Jurkat, Clone E6-1 (cell line): ENCODE data around the gene C4orf17.
A peak's percentile ranks its signal among the peaks of the same experiment; 100 is the strongest.
"Not testable (repeated sequence)": the region's sequence is repeated elsewhere in the genome, so short reads cannot be mapped to it uniquely, and the experiment has no call there.

Source experiments
- DNase-seq: peaks from one replicate; pipeline ENCODE4 v3.0.0-alpha.2; 2011; ENCODE audit warnings: low read depth, low spot score
- H3K4me3 ChIP-seq: 2 replicates; pipeline ENCODE4 v1.5.1; 2011; ENCODE audit warnings: mild to moderate bottlenecking, low read length, control low read depth, moderate library complexity

The C4orf17 gene

GRCh38 chr4:99534699-99535098 is 23.9 kb downstream of the C4orf17 start:
- DNase-seq, H3K4me3 ChIP-seq: not testable (repeated sequence)

- H3K4me3 ChIP-seq = no peak overlapping the region
- no peak for DNase-seq
These were observed 25.4 kb downstream of the C4orf17 start for GRCh38 chr4:99536271-99536670.

- no peak overlapping the region for H3K4me3 ChIP-seq
- DNase-seq = no peak
These were observed 26.0 kb downstream of the C4orf17 start for GRCh38 chr4:99536848-99537247.

- no peak for DNase-seq
- no peak overlapping the region for H3K4me3 ChIP-seq
These were observed 26.9 kb downstream of the C4orf17 start for GRCh38 chr4:99537674-99538073.

GRCh38 chr4:99540277-99540939 is 29.6 kb downstream of the C4orf17 start:
- no peak overlapping the region for H3K4me3 ChIP-seq
- no peak for DNase-seq

- H3K4me3 ChIP-seq = no peak overlapping the region
- DNase-seq = no peak
These were observed 42.1 kb downstream of the C4orf17 start for GRCh38 chr4:99552872-99553271.

GRCh38 chr4:99563310-99564186 is 52.7 kb downstream of the C4orf17 start, which contains the start of gene TRMT10A:
TSS of gene TRMT10A (minus strand) at chr4:99564039. CDS start at chr4:99559338, 4,701 bp downstream.
- peak within 1 kb of the TSS; percentile 66 for H3K4me3 ChIP-seq

GRCh38 chr4:99564921-99565320 is 54.1 kb downstream of the C4orf17 start:
- no peak overlapping the region for H3K4me3 ChIP-seq

More at GRCh38 chr4:99563310-99564186, 52.7 kb downstream of the C4orf17 start, which contains the start of gene TRMT10A:
- peak; percentile 96 for DNase-seq

GRCh38 chr4:99571883-99572282 is 61.1 kb downstream of the C4orf17 start:
- H3K4me3 ChIP-seq = no peak overlapping the region
- DNase-seq = no peak

More at GRCh38 chr4:99564921-99565320, 54.1 kb downstream of the C4orf17 start:
- DNase-seq = no peak

- no peak for DNase-seq
- no peak overlapping the region for H3K4me3 ChIP-seq
These were observed 61.9 kb downstream of the C4orf17 start for GRCh38 chr4:99572527-99573240.

- H3K4me3 ChIP-seq = no peak overlapping the region
- DNase-seq = no peak
These were observed 63.0 kb downstream of the C4orf17 start for GRCh38 chr4:99573735-99574368.

- DNase-seq = no peak
- H3K4me3 ChIP-seq = no peak within 1 kb of the TSS
These were observed 63.9 kb downstream of the C4orf17 start, which contains the start of gene MTTP for GRCh38 chr4:99574530-99575324. TSS of gene MTTP (plus strand) at chr4:99574824. CDS start at chr4:99574910, 86 bp downstream.

- no peak overlapping the region for H3K4me3 ChIP-seq
- DNase-seq = no peak
These were observed 67.9 kb downstream of the C4orf17 start for GRCh38 chr4:99578714-99579113.

GRCh38 chr4:99585516-99585915 is 74.7 kb downstream of the C4orf17 start:
- no peak overlapping the region for H3K4me3 ChIP-seq
- DNase-seq = no peak

GRCh38 chr4:99586322-99586721 is 75.5 kb downstream of the C4orf17 start:
- no peak for DNase-seq
- no peak overlapping the region for H3K4me3 ChIP-seq

GRCh38 chr4:99586797-99587196 is 76.0 kb downstream of the C4orf17 start:
- no peak for DNase-seq
- H3K4me3 ChIP-seq = no peak overlapping the region

- no peak for DNase-seq
- H3K4me3 ChIP-seq = no peak overlapping the region
These were observed 76.5 kb downstream of the C4orf17 start for GRCh38 chr4:99587309-99587708.

GRCh38 chr4:99587803-99588202 is 77.0 kb downstream of the C4orf17 start:
- no peak for DNase-seq
- no peak overlapping the region for H3K4me3 ChIP-seq
